B cell (primary cell): ENCODE results near the gene MAP3K5. TPM values are rescaled to one million over a fixed set of nuclear protein-coding genes. Genes with fewer than 3 reads are reported as not detected.

Experiments used
- ATAC-seq: fragments of 200-7000 bp; cut with Tn5 transposase; one replicate; pipeline ENCODE4 v1.10.0; 2021; ENCODE audit warnings: low read depth, mild to moderate bottlenecking, moderate number of reproducible peaks, moderate library complexity
- CTCF ChIA-PET: fragments of 350-600 bp; sonication (Branson Sonifier 250); formaldehyde crosslinking; loops from one replicate; lab custom pipeline; 2021; ENCODE audit warnings: antibody characterized with exemption, inconsistent platforms; lab: Charles Lee
- POLR2A ChIA-PET: fragments of 350-600 bp; sonication (Branson Sonifier 250); formaldehyde crosslinking; loops from one replicate; lab custom pipeline; 2021; ENCODE audit warnings: antibody characterized with exemption; lab: Charles Lee
- DNase-seq: peaks from one replicate; pipeline ENCODE4 v3.0.0; 2013
- H2AFZ ChIP-seq: 2 replicates; pipeline ENCODE4 v1.6.1; 2012; ENCODE audit warnings: mild to moderate bottlenecking, low read depth, low read length; ENCODE audit not compliant: insufficient read depth, poor library complexity, severe bottlenecking
- H3K27ac ChIP-seq, 2 donors: 1 replicate in 1 of 2; 2 replicates in 1 of 2; pipeline ENCODE4 v1.5.1; 2012 to 2013; ENCODE audit warnings: low read length in 2 of 2, mild to moderate bottlenecking in 2 of 2, moderate library complexity in 1 of 2
- H3K27me3 ChIP-seq, 4 experiments: fragments of 200-600 bp in 1 of 4; sonication (generic) in 1 of 4; replicated peaks in 1 of 4; 1 replicate in 2 of 4; 2 replicates in 2 of 4; pipeline versions ENCODE4 v1.6.1 to v1.7.0; 2013 to 2016; ENCODE audit warnings: low read length in 3 of 4, mild to moderate bottlenecking in 2 of 4, mixed read lengths in 1 of 4, moderate library complexity in 1 of 4; ENCODE audit not compliant: insufficient read depth in 4 of 4, control insufficient read depth in 3 of 4; ENCODE audit errors: control extremely low read depth in 1 of 4
- H3K36me3 ChIP-seq, 2 experiments: replicated peaks in 1 of 2; 1 replicate in 1 of 2; 2 replicates in 1 of 2; pipeline versions ENCODE4 v1.6.1 to v1.7.1; 2013; ENCODE audit warnings: low read length in 1 of 2; ENCODE audit not compliant: insufficient read depth in 2 of 2, control insufficient read depth in 1 of 2; ENCODE audit errors: control extremely low read depth in 1 of 2, extremely low read depth in 1 of 2
- H3K4me1 ChIP-seq, 2 donors: fragments of 200-600 bp in 1 of 2; sonication (generic) in 1 of 2; 1 replicate in 1 of 2; 2 replicates in 1 of 2; pipeline versions ENCODE4 v1.5.1 to v1.6.1; 2013 to 2017; ENCODE audit warnings: low read length in 2 of 2; ENCODE audit not compliant: control insufficient read depth in 2 of 2, insufficient read depth in 2 of 2
- H3K4me2 ChIP-seq: replicated peaks from 2 replicates; pipeline ENCODE3; 2012; ENCODE audit warnings: mild to moderate bottlenecking, low read depth, low read length; ENCODE audit not compliant: poor library complexity, severe bottlenecking
- H3K4me3 ChIP-seq, 5 experiments: fragments of 200-600 bp in 1 of 5; sonication (generic) in 1 of 5; 1 replicate in 3 of 5; 2 replicates in 2 of 5; pipeline versions ENCODE4 v1.5.1 to v1.7.0; 2011 to 2016; ENCODE audit warnings: low read length in 4 of 5, mild to moderate bottlenecking in 4 of 5, low read depth in 2 of 5, control low read depth in 1 of 5, moderate library complexity in 1 of 5; ENCODE audit not compliant: insufficient read depth in 1 of 5; ENCODE audit errors: control extremely low read depth in 1 of 5, extremely low read depth in 1 of 5
- H3K79me2 ChIP-seq: fragments of 200-600 bp; sonication (generic); one replicate; pipeline ENCODE4 v1.6.0; 2016; ENCODE audit warnings: low read length; ENCODE audit not compliant: control insufficient read depth, insufficient read depth
- H3K9ac ChIP-seq: fragments of 200-600 bp; sonication (generic); 2 replicates; pipeline ENCODE4 v1.6.1; 2017; ENCODE audit warnings: mild to moderate bottlenecking, low read length, moderate library complexity
- H3K9me3 ChIP-seq, 3 donors: one replicate each; pipeline versions ENCODE4 v1.6.1 to v1.7.1; 2013; ENCODE audit warnings: low read length in 2 of 3; ENCODE audit not compliant: control insufficient read depth in 2 of 3, insufficient read depth in 1 of 3; ENCODE audit errors: control extremely low read depth in 1 of 3
- H4K20me1 ChIP-seq: 2 replicates; pipeline ENCODE4 v1.6.0; 2012; ENCODE audit warnings: mild to moderate bottlenecking, low read length; ENCODE audit not compliant: insufficient read depth, control insufficient read depth, poor library complexity, severe bottlenecking
- H3K27ac Mint-ChIP-seq: one replicate; pipeline ENCODE4 v1.8.0; 2021; ENCODE audit warnings: mixed read lengths
- H3K27me3 Mint-ChIP-seq: one replicate; pipeline ENCODE4 v1.8.0; 2021; ENCODE audit warnings: mixed read lengths
- H3K4me1 Mint-ChIP-seq: one replicate; pipeline ENCODE4 v1.8.0; 2021; ENCODE audit warnings: mixed read lengths
- H3K4me3 Mint-ChIP-seq: one replicate; pipeline ENCODE4 v1.8.0; 2021; ENCODE audit warnings: mixed read lengths
- H3K9me3 Mint-ChIP-seq: one replicate; pipeline ENCODE4 v1.8.0; 2022; ENCODE audit warnings: mixed read lengths; ENCODE audit not compliant: insufficient read depth
- EZH2 ChIP-seq: IDR thresholded peaks from 2 replicates; pipeline ENCODE4 v1.6.1; 2012; ENCODE audit warnings: borderline replicate concordance, low read depth, mild to moderate bottlenecking, moderate library complexity, low read length; ENCODE audit not compliant: insufficient read depth, poor library complexity, severe bottlenecking
- WGBS: methylation state at CpG from one replicate; pipeline ENCODE4 v1.1.5; 2013; ENCODE audit warnings: missing lambda C conversion rate; ENCODE audit not compliant: insufficient coverage; 5-methylcytosine and 5-hydroxymethylcytosine counted together
- intact Hi-C: fragments of 100-400 bp; cut with micrococcal nuclease; formaldehyde crosslinking; loops from one replicate; pipeline ENCODE4 v1.10.0; 2022
- polyA plus RNA-seq: library from polyadenylated mRNA; depleted of rRNA; stranded (reverse); fragments of >200 nt; gene quantifications from 2 replicates; pipeline ENCODE4 v1.2.3, GENCODE V29; 2012
- total RNA-seq, 2 donors: library from RNA; stranded (reverse); fragments of 120-200 nt in 1 of 2; gene quantifications; 1 replicate in 1 of 2; 2 replicates in 1 of 2; pipeline versions ENCODE4 v1.2.3 to v1.2.4, GENCODE V29; 2013 to 2022
- TF ChIP-seq, protein P1 (sequence below): fragments of 200-600 bp; IDR thresholded peaks from one replicate; pipeline ENCODE4 v1.8.0; 2022; ENCODE audit warnings: antibody characterized with exemption, mild to moderate bottlenecking

Gene MAP3K5
- total and polyA plus RNA-seq, 2 donors (not counting 1 experiment from before 2014, with no cell fraction given) = 5.7 to 34.1 TPM

DNA sequence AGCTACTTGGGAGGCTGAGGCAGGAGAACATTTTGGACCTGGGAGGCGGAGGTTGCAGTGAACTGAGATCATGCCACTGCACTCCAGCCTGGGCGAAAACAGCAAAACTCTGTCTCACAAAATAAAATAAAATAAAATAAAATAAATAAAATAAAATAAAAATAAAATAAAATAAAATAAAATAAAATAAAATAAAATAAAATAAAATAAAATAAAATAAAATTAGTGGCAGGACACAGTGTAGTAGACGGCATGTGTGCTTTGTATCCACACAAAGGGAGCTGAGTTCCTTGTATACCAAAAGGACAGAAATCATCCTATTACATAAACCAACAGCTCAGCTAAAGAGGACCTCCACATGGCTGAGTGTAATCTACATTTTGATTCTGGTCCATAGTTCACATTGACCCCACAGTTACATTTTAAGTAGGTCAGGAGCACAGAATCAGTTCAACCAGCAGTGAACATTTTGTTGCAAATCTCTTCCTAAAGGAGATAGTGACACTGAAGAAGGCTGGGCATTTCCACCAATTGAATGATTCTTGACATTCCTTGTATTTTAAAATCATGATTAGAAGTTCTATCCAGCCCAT lies 150.3 kb downstream of the MAP3K5 start:
- H3K27ac Mint-ChIP-seq = no peak overlapping the region
- Histone ChIP-seq H3K9me3 (no peaks in the 10 kb centered on the region), H4K20me1 (no peaks in the 10 kb centered on the region), H3K9ac (no peak overlapping the region), H3K79me2 (no peaks in the 10 kb centered on the region), H3K27me3 (no peaks in the 10 kb centered on the region), H3K27ac (no peak overlapping the region), H2AFZ (no peak overlapping the region), H3K4me1 (peaks cover 0 to 5% of the 10 kb centered on the region in 2 donors), H3K4me2 (no peak overlapping the region), H3K36me3 (peaks cover 0 to 13% of the 10 kb centered on the region in 2 experiments), H3K4me3 (no peak overlapping the region)
- no peaks in the 10 kb centered on the region for H3K27me3 Mint-ChIP-seq
- H3K4me1 Mint-ChIP-seq = peaks cover 5% of the 10 kb centered on the region
- DNase-seq (no peak), ATAC-seq (no peak)
- no CpG with 5 or more reads among the region's 3 CpGs for WGBS
- no peaks in the 10 kb centered on the region for H3K9me3 Mint-ChIP-seq
- intact Hi-C loops = no loop called here
- ChIA-PET POLR2A (no interaction called here), CTCF (interaction anchor here (0.8 to 9.9 kb wide), 7 partner anchors 70 to 326 kb away, joined by 3 to 433 read pairs (median 3); partner anchors contain the start of gene MAP3K5)
- H3K4me3 Mint-ChIP-seq = no peak overlapping the region
- TF ChIP-seq, protein P1, sequence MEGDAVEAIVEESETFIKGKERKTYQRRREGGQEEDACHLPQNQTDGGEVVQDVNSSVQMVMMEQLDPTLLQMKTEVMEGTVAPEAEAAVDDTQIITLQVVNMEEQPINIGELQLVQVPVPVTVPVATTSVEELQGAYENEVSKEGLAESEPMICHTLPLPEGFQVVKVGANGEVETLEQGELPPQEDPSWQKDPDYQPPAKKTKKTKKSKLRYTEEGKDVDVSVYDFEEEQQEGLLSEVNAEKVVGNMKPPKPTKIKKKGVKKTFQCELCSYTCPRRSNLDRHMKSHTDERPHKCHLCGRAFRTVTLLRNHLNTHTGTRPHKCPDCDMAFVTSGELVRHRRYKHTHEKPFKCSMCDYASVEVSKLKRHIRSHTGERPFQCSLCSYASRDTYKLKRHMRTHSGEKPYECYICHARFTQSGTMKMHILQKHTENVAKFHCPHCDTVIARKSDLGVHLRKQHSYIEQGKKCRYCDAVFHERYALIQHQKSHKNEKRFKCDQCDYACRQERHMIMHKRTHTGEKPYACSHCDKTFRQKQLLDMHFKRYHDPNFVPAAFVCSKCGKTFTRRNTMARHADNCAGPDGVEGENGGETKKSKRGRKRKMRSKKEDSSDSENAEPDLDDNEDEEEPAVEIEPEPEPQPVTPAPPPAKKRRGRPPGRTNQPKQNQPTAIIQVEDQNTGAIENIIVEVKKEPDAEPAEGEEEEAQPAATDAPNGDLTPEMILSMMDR = no peak
- no peak for TF ChIP-seq EZH2

DNA sequence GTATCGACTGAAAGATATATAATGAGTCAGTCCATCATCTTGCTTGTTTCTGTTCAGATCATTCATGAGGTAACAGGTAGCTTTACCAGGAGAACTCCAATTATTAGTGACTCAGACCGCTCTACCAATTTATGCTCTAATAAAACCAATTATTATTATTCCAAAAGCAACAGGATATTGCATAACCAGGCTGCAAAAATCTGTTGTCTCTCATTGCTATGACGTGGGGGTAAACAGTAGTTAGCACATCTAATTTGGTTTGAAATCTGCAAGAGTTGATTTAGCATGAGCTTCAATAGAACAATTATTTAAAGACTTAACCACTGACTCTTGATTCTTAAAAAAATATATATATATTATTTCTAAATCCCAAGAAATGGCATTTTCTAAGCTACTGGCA lies 151.1 kb downstream of the MAP3K5 start:
- no peaks in the 10 kb centered on the region for H4K20me1 ChIP-seq
- intact Hi-C loops = no loop called here
- no peaks in the 10 kb centered on the region for H3K9me3 Mint-ChIP-seq

More for the DNA sequence above, 151.1 kb downstream of the MAP3K5 start:
- H3K4me2 ChIP-seq = no peak overlapping the region
- ChIA-PET CTCF (interaction anchor here (1.2 to 9.9 kb wide), 5 partner anchors 71 to 204 kb away, joined by 3 to 433 read pairs (median 3); partner anchors contain the start of gene MAP3K5), POLR2A (interaction anchor here (1.0 kb wide), 1 partner anchor 151 kb away, joined by 4 read pairs; the partner anchor contains the start of gene MAP3K5)
- DNase-seq (no peak), ATAC-seq (no peak)
- H3K9ac ChIP-seq = no peak overlapping the region
- no peaks in the 10 kb centered on the region for H3K79me2 ChIP-seq
- H2AFZ ChIP-seq = no peak overlapping the region
- peaks cover 0 to 5% of the 10 kb centered on the region in 2 donors for H3K4me1 ChIP-seq
- H3K4me3 ChIP-seq = no peak overlapping the region
- Mint-ChIP-seq H3K4me1 (peaks cover 5% of the 10 kb centered on the region), H3K4me3 (no peak overlapping the region), H3K27me3 (no peaks in the 10 kb centered on the region), H3K27ac (no peak overlapping the region)
- H3K27ac ChIP-seq = no peak overlapping the region
- TF ChIP-seq, protein P1 = no peak
- no peak for TF ChIP-seq EZH2
- H3K9me3 ChIP-seq = no peaks in the 10 kb centered on the region
- no CpG with 5 or more reads among the region's 3 CpGs for WGBS
- H3K36me3 ChIP-seq = peaks cover 0 to 21% of the 10 kb centered on the region in 2 experiments
- H3K27me3 ChIP-seq = no peaks in the 10 kb centered on the region
